Limb (tissue), 2 donors: ENCODE measurements around the gene NIT1.

Experiments
- DNase-seq, 2 donors: peaks; one replicate each; pipeline ENCODE4 v3.0.0-alpha.2; 2016; ENCODE audit errors: extremely low spot score in 2 of 2

The NIT1 gene, protein sequence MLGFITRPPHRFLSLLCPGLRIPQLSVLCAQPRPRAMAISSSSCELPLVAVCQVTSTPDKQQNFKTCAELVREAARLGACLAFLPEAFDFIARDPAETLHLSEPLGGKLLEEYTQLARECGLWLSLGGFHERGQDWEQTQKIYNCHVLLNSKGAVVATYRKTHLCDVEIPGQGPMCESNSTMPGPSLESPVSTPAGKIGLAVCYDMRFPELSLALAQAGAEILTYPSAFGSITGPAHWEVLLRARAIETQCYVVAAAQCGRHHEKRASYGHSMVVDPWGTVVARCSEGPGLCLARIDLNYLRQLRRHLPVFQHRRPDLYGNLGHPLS

DNA sequence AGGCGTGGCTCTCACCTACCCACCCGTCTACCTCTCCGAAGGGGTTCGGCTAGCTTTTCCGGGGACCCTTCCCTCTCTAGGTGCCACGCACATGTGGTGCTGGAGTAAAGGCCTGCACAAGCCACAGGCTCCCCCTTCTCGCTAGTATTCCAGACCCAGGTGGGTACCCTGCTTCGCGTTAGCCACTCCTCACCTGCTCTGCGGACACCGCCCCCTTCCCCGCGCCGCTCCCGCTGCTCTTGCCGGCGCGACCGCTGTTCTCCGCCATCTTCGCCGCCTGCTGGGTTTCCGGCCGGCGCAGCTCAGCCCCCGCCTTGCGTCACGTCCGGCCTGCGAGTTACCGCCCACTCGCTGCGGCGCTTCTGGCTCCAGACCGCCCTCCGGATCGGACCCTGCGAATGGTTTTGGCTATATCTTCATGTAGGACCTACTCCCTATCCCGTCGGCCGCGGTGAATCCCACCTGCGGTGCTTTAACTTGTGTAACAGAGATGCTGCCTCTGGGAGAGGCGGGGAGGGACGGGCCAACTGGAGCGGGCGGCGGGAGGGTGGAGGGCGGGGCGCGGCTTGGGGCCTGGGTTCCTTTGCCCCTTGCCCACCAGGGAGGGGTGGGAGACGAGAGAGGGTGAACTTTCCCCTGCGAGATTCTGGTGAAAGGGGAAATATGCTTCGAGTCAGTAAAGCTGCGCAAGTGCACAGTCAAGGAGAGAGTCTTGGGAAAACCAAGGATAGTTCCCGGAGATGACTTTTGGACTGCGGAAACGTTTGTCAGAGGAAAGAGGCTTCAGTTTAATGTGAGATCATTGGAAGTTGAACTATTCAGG, at the start of gene NIT1, which contains the start of gene PFDN2:
Gene NIT1, plus strand, starts transcription at position 347 of the 823 bp plus-strand sequence. Its CDS starts 72 bp downstream, at position 419.
Gene PFDN2, minus strand, starts transcription at position 279 of the 823 bp plus-strand sequence. Its CDS starts 11 bp downstream, at position 268.
- peak; percentile 91 to 92 for DNase-seq

DNA sequence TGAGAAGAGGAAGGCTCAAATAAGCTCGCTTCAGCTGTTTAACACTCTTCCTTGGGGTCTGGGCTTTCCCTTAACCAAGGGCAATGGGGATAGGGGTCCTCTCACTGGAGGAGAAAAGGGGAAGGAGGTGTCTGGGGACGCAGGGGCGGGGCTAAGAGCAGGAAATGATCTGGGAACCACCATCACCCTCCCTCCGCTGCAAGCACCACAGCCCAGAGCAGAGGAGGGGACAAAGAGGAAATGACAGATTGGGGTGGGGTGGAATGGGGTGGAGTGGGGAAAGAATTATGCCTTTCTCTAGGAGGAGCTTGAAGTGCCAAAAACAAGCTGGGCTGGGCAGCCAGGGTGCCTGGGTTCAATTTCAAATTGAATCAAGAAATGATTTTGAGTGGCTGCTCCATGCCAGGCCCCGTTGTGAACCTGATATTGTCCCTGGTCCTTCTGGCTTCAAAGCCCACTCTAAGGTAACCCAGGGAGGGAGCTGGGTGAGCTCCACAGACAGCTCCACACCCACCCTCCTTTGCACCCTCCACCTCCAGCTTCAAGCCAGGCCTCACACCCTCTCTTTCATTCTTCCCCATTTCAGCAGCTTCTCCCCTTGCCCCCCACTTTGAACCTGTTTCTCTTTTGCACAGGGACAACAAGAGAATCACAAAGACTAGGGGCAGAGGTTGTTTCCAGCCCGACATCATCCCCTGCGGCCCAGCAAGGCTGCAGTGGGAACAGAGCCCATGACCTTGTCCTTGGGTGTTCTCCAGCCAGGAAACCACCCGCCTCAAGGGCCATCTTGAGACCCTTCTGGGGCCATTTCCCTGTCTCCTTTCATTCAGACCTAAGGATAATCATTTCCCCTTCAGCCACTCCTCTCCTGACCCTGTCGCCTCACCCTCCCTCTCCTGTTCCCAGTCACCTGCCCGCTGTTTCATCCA, 49.3 kb upstream of the NIT1 start:
- DNase-seq = no peak

DNA sequence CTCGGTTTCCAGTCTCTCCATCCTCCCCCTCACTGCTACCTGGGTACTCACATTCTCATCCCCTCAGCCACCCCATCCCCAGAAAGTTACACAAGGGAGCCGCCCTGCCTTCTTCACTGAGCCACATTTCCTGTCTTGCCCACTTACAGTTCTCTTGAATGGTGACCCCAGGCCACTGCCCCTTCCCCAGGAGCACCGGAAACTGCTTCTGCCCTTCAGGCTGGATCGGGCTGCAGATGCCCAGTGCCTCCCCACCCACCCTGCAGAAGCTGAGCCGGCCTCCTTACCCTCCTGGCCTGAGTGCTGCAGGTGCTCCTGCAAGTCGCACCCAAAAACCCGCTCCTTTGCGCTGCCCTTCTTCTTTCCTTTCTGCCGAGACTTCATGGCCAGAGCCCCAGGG, 48.7 kb upstream of the NIT1 start:
- DNase-seq = no peak

DNA sequence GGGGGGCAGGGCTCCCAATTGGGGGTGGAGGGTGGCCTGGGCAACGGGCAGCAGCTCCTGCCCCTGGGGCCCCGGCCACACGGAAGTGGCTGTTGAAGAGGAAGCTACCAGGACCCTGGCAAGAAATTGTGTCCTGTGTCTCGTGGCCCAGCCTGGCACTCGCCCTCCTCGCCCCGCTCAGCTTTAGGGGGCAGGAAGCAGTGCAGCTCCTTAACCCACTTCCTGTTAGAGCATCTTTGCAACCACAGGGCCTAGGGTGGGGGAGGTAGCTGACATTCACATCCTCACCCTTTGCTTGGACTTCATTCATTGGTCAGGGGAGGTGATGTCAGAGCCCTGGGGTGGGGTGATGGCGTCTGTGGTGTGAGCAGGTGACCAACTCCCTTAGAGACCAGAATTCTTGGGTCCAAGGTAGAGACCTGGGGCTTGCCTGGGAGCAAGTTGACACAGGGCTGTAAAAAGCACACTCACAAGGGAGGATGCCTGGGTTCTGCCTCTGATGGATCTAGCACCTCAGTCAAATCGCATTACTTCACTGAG, 48.1 kb upstream of the NIT1 start, which contains the start of gene ARHGAP30:
Gene ARHGAP30, minus strand, starts transcription at position 161 of the 540 bp plus-strand sequence. CDS start 267 bp downstream, outside the sequence.
- DNase-seq = no peak

DNA sequence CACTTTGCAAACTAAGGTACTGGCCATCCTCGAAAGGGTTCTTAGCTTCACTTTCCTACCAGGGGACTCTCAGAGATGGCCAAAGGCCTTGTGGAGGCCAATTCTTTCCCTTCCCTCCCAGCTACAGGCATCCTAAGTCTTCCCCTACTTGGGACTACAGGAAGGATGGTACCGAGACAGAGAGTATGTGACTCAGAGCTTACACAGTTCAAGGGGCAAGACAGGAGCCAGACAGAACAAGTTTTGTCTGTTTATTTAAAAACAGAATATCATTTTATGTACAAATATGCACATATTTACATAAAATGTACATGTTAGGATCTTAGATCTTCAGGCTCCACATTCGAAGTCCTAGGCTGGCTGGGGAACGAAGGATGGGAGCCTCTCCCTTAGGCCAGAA, 47.1 kb upstream of the NIT1 start:
- no peak for DNase-seq

DNA sequence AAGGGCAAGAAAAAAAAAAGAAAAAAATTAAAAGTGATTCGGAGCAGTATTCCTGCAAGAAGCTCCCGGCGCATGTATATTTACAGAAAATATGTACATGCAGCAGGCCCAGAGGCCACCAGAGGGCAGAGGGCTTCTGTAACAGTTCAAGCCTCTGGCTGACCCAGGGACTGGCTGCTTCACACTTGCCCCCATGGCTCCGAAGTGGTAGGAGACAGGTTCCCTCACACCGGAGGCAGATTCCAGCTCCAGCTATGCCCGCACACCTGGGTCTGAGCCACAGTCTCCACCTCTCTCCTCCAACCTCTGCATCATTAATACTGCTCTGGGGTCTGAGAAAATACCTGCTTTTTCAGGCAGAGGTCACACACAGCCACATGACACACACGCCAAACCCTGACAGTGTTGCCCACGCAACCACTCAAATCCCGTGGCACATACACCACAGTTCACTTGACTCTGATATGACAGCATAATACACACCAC, 46.0 kb upstream of the NIT1 start:
- no peak for DNase-seq

DNA sequence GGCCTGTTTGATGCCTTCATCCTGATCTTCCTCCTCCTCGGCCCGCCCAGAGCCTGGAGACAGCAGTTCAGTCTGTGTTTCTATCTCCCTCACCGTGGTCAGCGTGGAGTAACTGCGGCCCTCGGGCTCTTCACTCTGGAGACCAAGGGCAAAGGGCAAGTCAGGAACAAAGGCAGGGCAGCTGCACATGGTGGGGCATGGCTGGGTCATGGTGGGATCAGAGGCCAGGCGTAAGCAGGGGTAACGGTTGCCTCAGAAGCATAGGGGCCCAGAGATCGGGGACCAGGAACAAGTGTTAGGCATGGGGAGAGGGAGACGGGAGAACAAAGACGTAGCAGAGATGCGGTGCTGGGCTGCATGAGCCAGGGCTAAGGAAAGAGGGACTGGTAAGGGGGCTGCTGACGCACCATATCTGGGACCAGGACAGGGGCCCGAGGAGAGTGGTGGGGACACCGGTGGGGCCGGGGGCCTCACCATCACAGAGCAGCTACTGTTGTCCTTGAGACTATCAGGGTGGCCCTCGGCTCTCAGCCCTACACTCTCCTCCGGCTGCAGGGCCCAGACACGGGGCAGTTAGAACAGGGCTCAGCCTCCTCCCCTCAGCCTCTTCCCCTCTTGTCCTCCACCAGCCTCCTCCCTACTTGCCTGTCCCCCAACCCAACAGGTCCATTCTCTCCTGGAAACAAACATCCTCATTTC, 45.0 kb upstream of the NIT1 start:
- DNase-seq = no peak

DNA sequence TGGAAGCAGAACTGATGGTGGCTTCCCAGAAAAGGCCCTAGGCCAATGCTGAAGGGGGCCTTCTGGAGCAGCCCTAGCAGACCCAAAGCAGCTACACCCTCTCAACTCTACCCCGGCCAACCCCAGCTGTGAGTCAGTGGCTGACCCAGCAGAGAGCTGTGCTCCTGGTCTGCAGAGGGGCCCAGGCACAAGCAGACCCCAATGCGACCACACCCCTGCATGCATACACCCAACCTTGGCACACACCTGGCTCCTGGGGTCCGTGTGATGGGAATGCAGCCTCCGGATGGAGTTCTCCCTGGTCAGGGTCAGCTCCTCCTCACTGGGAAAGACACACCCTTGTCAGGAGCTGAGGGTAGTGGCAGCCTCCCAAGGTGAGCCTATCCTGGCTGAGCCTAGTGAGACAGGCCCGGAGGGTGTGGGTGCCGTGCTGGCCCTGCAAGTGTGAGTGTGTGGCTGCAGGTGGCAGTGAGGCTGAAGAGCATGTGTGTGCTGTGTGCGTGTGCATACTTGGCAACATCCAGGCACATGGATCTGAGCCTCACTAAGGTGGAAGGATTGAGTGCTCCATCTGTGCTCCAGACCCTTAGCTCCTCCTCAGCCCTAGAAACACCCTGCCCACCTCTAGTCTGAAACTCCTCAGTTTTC, 44.3 kb upstream of the NIT1 start:
- no peak for DNase-seq

DNA sequence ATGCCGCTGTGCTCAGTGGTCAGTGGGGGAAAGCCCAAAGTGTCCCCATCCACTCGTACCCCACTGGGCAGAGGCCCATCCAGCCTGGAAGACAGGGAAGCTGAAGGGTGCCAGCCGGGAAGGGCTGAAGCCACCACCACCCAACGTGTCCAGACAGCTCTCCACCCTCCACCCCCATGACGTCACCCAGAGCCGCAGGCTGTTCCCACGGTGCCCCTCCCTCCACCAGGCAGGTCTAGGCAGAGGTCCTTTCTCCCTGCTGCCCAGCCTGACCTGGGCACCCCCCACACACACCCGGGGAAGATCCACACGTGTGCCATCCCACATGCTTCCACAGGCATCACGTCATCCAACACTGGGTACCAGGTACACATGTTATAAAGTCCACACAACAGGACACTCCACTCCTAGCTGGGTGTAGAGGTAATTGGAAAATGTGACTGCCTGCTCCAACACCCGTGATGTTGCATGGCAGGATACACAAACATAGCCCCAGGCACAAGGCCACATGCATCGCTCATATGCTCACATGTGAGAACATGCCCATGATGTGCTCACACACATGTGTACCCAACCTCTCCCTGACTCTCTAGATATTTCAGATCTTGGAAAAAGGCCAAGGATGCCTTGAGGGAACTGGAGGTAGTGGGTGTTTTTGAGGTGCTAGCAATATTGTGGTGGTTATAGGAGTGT, 43.1 kb upstream of the NIT1 start:
- no peak for DNase-seq

DNA sequence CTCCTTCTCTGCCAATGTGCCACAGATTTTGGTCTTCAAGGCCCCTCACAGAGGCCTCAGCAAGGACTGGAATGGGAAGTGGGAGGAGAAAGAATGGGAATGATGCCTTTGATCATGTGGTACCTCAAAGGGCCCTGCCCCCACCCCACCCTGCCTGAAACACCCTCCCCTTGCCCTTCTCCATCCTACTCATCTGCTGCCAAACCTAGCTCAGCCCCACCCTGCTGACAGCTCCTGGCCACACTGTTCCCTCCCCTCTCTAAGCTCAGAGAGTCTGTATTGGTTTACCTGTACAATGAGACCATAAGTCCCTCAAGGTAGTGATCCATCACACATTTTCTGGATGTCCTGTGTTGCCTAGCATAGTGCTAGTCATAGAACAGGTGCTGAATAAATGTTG, 41.5 kb upstream of the NIT1 start:
- DNase-seq = no peak

DNA sequence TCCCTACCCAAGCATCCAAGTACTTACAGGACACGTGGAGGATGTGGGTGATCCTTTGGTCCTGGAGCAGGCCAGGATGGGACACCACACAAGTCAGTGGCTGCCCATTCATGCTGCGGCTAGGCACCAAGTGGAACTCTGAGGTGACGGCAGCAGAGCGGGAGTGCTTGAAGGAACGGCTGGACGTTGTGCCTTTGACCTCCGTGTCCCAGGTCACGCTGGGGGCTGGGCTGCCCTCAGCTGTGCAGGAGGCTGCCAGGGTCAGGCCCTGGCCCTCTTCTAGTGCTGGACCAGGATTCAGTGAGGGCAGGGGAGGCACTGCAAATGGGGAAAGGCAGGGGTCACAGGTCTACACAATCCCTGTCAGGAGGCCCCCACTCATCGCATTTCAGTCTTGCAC, 40.5 kb upstream of the NIT1 start:
- DNase-seq = no peak

DNA sequence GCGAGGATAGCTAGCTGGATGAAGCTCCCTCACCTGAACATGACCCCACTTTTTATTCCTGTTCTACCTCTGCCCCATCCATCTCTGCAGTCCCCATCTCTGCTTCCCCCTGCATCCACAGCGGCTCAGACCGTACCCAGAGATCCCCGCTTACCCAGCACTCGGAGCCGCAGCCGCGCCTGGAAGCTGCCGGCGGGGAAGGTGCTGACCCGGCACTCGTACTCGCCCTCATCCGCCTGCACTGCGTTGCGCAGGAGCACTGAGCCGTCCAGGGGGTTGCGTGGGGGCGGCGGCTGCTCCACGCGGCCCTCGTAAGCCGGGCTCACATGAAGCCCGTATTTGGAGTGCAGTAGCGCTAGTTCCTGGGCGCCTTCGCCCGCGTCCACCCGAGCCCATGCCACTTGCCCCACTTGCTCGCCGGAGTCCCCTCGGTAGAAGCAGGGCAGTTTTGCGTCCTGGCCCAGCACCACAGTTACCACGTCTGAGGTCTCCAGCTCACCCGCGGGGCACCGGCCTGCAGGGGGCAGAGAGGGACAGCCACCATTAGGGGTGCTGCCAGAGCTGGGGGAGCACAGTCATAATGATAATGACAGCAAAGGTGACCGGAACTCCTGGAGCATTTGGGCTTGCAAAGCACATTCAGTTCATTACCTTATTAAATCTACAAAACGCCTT, 38.3 kb upstream of the NIT1 start:
- DNase-seq = no peak

DNA sequence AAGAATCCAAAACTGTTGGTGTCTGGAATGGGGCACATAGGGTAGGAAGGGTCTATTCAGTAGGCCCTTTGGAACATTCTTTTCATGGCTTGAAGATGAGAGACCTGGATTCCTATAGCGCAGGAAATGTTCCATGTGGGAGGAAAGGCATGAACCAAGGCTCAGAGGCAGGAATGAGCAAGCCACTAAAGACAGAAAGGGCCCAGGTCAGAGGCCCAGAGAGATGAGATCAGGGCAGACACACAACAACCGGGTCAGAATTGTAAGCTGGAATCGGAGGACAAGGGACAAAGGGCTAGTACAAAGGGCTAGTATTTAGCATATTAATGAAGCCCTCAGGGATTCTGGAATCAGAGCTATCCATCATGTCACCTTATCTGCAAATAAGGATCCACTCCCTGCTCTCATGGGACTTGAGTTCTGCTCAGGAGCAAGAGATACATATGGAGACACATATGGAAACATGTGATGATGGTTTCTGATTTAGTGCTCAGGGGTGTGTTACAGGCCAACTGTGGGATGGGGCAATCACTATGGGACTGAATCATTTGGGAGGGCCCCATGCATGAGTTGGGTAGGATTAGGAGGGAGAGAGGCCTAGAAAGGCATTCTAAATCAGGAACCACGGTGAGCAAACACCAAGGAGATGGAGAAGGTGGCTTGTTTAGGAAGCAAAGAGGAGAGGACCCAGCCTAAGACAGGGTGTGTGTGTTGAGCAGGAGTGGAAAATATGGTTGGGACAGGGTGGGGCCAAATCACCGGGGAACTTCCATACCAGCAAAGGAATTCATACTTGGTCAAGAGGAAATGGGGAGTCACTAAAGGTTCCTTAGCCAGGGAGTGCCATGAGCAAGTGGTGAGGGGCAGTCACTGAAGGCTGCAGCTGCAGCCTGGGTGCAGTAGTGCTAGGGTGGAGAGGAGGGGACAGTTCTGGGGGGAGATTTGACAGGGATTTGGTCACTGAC, 37.2 kb upstream of the NIT1 start:
- no peak for DNase-seq

DNA sequence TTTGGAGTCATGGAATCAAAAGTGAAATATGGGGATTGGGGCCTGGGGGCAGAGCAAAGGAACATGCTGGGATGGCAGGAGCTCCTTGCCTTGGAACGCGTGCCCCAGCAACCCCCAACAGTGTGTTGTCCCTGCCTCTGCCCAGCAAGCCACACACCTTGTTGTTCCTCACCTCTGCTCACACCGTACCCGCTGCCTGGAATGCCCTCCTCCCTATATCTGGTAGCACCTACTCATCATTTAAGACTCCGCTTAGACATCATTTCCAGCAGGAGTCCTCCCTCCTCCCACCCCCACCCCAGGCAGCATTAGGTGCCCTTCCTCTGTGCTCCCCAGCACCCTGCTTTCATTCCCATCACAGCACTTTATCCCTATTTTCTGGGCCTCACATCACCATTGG, 36.4 kb upstream of the NIT1 start:
- no peak for DNase-seq

DNA sequence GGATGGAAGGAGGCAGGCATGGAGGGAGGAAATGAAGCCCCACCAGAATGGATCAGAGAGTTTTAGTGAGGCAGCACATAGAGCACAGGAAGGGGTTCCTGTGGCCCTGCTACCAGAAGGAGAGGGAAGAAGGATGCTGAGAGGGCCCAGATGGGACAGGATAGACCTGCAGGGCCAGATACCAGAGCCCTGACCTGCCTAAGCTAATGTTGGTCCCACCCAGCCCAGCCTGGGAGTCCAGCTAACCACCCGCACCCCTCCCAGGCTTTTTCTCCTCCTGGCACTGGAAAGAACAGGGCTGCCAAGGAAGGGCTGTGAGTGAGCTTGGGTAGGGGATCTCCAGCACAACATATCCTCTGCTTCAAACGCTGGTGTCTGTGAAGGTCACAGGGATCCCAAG, 35.4 kb upstream of the NIT1 start:
- no peak for DNase-seq

DNA sequence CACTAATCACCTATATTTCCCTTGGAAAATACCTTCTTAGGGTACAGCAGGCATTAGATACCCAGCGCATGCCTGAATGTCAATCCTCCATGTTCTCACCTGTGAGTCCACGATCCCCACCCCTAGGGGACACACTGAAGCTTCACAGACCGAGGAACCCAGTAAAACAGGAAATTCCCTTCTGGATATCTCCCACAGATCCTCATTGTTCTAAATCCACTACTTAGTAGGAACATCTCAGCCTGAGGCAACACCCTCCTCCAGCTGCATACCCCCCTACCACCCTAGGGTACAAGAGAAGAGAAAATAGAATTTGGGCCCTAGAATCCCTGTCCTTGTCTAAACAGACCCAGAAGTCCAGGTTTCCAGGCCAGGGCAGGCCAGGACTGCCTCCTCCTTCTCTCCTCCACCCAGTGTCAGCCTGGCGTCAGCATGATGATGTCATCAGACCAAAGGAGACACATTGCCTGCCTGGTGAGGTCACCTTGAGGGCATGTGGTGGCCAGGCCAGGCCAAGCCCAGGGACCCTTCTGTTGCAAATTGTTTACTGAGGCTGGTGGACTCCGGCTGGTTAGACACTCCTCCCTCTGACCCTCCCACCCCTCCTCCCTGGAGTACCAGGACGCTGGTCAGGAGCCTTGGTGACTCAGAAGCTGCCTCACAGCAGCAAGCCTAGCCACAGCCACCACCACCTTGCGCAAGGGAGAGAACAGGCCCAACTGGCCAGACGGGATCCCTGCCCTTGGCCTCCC, 34.7 kb upstream of the NIT1 start:
- peak in 1 of 2 donors; percentile 33 for DNase-seq
